IPS DF 6.9 (cell line): ENCODE measurements around the gene DBNL.

Experiments used
- DNase-seq: peaks from one replicate; pipeline ENCODE4 v3.0.0-alpha.2; 2013; ENCODE audit warnings: low read depth, low spot score
- H3K27ac ChIP-seq: one replicate; pipeline ENCODE4 v1.5.1; 2013; ENCODE audit warnings: low read length, control low read depth
- H3K27me3 ChIP-seq: 2 replicates; pipeline ENCODE4 v1.6.1; 2013; ENCODE audit warnings: mild to moderate bottlenecking, low read length; ENCODE audit not compliant: control insufficient read depth, insufficient read depth
- H3K36me3 ChIP-seq: 2 replicates; pipeline ENCODE4 v1.6.1; 2013; ENCODE audit warnings: low read length; ENCODE audit not compliant: control insufficient read depth, insufficient read depth
- H3K4me1 ChIP-seq: 2 replicates; pipeline ENCODE4 v1.6.1; 2013; ENCODE audit warnings: low read length; ENCODE audit not compliant: control insufficient read depth, insufficient read depth
- H3K4me3 ChIP-seq: 2 replicates; pipeline ENCODE4 v1.5.1; 2013; ENCODE audit warnings: mild to moderate bottlenecking, low read length
- H3K9me3 ChIP-seq: 2 replicates; pipeline ENCODE4 v1.6.1; 2013; ENCODE audit warnings: low read length, inconsistent platforms; ENCODE audit not compliant: control insufficient read depth, insufficient read depth
- WGBS: extraction: QIAGEN DNeasy Blood & Tissue Kit; methylation state at CpG from one replicate; pipeline ENCODE4 v1.1.7; 2013; ENCODE audit warnings: mixed read lengths, missing lambda C conversion rate; ENCODE audit not compliant: insufficient read length, insufficient coverage; 5-methylcytosine and 5-hydroxymethylcytosine counted together

Gene DBNL

DNA sequence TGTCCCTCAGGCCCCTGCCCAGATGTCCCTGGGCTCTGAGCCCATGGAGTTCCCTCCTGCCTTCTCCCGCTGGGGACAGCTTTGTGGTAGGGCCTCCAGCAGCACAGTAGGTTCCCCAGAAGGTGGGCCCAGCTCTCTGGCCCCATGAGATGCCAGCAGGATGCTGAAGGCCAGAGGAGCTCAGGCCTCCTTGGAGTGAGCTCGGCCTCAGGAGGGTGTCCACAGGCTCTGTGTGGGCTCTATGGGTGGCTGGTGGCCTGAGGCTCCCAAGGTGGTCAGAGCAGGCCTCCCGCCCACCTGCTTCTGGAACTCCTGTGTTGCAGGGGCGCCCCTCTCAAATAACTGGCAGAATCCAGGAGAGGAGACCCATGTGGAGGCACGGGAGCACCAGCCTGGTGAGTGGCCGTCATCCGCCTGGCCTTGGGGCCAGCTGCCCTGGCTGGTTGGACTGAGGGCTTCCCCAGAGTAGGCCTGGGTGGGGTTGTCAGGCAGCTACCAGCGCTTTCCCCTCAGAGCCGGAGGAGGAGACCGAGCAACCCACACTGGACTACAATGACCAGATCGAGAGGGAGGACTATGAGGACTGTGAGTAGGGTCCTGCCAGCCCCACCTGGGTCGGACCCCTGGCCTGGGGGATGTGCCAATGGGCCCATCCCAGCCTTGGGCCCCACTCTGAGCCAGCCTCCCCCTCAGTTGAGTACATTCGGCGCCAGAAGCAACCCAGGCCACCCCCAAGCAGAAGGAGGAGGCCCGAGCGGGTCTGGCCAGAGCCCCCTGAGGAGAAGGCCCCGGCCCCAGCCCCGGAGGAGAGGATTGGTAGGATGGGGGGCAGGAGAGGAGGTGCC is 62.8 kb downstream of the DBNL start:
- H3K9me3 ChIP-seq, result no peaks in the 10 kb centered on the region

DNA sequence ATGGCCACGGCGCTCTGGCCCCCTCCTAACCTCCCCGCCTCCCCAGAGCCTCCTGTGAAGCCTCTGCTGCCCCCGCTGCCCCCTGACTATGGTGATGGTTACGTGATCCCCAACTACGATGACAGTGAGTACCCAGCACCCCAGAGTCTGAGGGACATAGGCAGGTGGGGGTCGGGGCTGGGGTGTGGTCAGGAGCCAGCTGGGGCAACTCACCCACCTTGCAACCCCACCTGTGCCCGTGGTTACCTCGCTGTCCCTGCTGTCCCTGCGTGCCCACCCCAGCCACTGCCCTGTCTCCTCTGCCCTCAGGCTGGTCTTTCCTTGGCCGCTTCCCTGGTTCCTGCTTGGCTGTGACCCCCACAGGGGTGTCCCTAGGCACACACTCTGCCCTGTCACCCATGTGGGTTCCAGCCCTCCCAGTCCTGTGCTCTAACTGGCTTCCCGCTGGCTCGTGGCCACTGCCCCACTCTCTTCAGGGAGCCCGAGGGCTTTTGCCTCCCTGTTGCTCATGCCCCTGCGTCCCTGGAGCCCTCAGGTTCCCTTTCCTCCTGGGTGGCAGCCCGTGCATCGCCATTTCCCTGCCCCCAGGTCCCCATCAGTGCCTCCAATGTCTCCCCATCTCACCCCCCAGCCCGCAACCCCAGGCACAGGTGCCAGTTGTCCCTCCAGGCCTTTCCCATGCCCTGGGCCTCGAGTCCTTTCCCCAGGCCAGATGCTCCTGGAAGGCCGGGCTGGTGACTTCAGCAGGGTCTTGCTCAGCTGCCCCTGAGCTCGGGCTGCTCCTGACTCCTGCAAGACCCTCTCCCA is 63.7 kb downstream of the DBNL start:
- H3K9me3 ChIP-seq, result no peaks in the 10 kb centered on the region
- H3K27ac ChIP-seq, result no peak overlapping the region
- no peak for DNase-seq
- H3K27me3 ChIP-seq, result no peaks in the 10 kb centered on the region
- peaks cover 12% of the 10 kb centered on the region; the same call in 1 of the 2 replicates for H3K36me3 ChIP-seq
- WGBS, result no CpG with 5 or more reads among the region's 21 CpGs
- no peak overlapping the region for H3K4me3 ChIP-seq
- H3K4me1 ChIP-seq, result 0 out of 2 replicates have a peak, but pooled peaks cover 2% of the 10 kb centered on the region

More for the DNA sequence above, 62.8 kb downstream of the DBNL start:
- no CpG with 5 or more reads among the region's 18 CpGs for WGBS
- no peak overlapping the region for H3K27ac ChIP-seq
- DNase-seq, result no peak
- H3K27me3 ChIP-seq, result no peaks in the 10 kb centered on the region
- H3K36me3 ChIP-seq, result peaks cover 10% of the 10 kb centered on the region; the same call in 1 of the 2 replicates
- H3K4me3 ChIP-seq, result no peak overlapping the region
- no peaks in the 10 kb centered on the region for H3K4me1 ChIP-seq

DNA sequence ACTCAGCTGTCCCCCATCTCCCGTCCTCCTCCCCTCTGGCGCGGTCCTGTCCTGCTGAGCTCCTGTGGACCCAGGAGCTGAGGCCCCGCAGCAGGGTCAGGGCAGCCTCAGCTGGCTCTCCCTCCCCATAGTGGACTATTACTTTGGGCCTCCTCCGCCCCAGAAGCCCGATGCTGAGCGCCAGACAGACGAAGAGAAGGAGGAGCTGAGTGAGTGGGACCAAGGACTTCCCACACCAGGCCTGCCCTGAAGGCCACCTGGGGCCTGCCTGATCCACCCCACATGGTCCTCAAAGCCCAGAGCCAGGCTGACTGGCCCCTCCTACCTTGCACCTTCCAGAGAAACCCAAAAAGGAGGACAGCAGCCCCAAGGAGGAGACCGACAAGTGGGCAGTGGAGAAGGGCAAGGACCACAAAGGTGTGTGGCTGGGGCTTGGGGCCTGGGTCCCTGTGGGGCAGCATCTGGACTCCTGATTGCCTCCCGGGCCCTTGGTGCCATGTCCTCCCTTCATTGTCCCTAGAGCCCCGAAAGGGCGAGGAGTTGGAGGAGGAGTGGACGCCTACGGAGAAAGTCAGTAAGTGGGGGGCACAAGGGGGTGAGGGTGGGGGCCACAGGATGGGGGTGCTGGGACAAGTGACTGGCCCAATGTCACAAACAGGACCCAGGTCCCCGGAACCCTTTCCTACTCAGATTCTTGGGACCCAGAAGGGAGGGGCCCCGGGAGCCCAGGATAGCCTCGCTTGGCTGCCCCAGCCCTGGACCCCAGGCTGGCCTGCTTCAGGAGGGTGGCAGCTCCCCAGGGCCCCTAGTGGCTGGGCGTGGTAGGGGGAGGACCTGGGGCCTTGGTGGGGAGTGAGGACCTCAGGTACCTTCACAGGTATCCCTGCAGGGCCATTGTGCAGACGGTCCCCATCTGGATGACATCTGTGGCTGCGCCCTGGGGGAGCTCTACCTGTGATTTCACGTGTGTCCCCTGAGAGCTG is 64.6 kb downstream of the DBNL start:
- no CpG with 5 or more reads among the region's 21 CpGs for WGBS
- peaks cover 18% of the 10 kb centered on the region for H3K36me3 ChIP-seq
- H3K27ac ChIP-seq, result no peak overlapping the region

DNA sequence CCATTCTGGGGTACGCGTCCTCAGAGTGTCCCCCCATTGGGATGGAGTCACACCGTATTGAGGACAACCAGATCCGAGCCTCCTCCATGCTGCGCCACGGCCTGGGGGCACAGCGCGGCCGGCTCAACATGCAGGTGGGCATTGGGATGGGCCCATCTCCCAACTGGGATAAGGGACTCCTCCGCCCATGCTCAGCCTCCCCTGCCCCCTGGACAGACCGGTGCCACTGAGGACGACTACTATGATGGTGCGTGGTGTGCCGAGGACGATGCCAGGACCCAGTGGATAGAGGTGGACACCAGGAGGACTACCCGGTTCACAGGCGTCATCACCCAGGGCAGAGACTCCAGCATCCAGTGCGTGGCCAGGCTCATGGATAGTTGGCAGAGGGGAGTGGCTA is 65.5 kb downstream of the DBNL start:
- WGBS, result no CpG with 5 or more reads among the region's 18 CpGs

More for the DNA sequence above, 64.6 kb downstream of the DBNL start:
- Histone ChIP-seq H3K27me3 (no peaks in the 10 kb centered on the region), H3K9me3 (no peaks in the 10 kb centered on the region), H3K4me3 (no peak overlapping the region), H3K4me1 (0 out of 2 replicates have a peak, but pooled peaks cover 2% of the 10 kb centered on the region)
- no peak for DNase-seq

DNA sequence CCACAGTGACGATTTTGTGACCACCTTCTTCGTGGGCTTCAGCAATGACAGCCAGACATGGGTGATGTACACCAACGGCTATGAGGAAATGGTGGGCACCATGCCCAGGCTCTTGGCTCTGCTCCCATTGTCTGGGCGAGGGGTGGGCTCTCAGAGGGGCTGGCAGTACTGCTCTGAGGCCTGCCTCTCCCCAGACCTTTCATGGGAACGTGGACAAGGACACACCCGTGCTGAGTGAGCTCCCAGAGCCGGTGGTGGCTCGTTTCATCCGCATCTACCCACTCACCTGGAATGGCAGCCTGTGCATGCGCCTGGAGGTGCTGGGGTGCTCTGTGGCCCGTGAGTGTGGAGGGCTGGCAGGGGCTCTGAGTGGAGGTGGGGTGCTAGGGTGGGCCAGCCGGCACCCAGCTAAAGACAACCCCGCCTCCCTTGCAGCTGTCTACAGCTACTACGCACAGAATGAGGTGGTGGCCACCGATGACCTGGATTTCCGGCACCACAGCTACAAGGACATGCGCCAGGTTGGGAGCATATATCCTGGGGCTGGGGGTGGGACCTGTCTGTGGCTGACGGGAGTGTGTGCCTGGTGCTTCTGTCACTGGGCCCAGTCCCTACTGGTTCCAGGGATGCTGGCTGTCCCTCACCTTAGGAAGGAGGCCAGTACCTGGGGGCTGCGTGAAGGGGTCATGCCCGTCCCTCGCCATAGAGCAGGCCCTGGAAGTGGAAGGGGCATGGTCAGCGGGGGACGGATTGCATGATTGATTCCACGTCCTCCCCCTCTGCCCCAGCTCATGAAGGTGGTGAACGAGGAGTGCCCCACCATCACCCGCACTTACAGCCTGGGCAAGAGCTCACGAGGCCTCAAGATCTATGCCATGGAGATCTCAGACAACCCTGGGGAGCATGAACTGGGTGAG is 66.5 kb downstream of the DBNL start:
- WGBS, result no CpG with 5 or more reads among the region's 27 CpGs
- Histone ChIP-seq H3K9me3 (no peaks in the 10 kb centered on the region), H3K4me3 (no peak overlapping the region), H3K27ac (no peak overlapping the region), H3K27me3 (no peaks in the 10 kb centered on the region), H3K36me3 (peaks cover 36% of the 10 kb centered on the region), H3K4me1 (0 out of 2 replicates have a peak, but pooled peaks cover 2% of the 10 kb centered on the region)
- no peak for DNase-seq

More for the DNA sequence above, 65.5 kb downstream of the DBNL start:
- no peak for DNase-seq
- H3K36me3 ChIP-seq, result peaks cover 28% of the 10 kb centered on the region
- 0 out of 2 replicates have a peak, but pooled peaks cover 2% of the 10 kb centered on the region for H3K4me1 ChIP-seq
- no peak overlapping the region for H3K4me3 ChIP-seq
- H3K9me3 ChIP-seq, result no peaks in the 10 kb centered on the region
- H3K27me3 ChIP-seq, result no peaks in the 10 kb centered on the region
- H3K27ac ChIP-seq, result no peak overlapping the region
